GM21723 (cell line): ENCODE results near the gene USB1.

Source experiments
- ATAC-seq: cut with Tn5 transposase; IDR thresholded peaks from one replicate; pipeline ENCODE4 v1.9.1; 2021; ENCODE audit warnings: mild to moderate bottlenecking, moderate library complexity; ENCODE audit not compliant: unreplicated experiment

USB1 gene

GRCh38 chr16:58045096-58045495 lies 43.9 kb downstream of the USB1 start:
- ATAC-seq = no peak

GRCh38 chr16:58046054-58046881 lies 45.1 kb downstream of the USB1 start:
- no peak for ATAC-seq

GRCh38 chr16:58046936-58047335 lies 45.7 kb downstream of the USB1 start:
- ATAC-seq = no peak

- no peak for ATAC-seq
Observed at GRCh38 chr16:58047557-58048348, 46.5 kb downstream of the USB1 start.

GRCh38 chr16:58048494-58049231 lies 47.5 kb downstream of the USB1 start:
- no peak for ATAC-seq

GRCh38 chr16:58049232-58050185 lies 48.3 kb downstream of the USB1 start:
- no peak for ATAC-seq

- no peak for ATAC-seq
Observed at GRCh38 chr16:58051296-58051695, 50.1 kb downstream of the USB1 start.

- no peak for ATAC-seq
Observed at GRCh38 chr16:58051821-58052603, 50.8 kb downstream of the USB1 start.

GRCh38 chr16:58053682-58054005 lies 52.4 kb downstream of the USB1 start:
- no peak for ATAC-seq

GRCh38 chr16:58054289-58054688 lies 53.1 kb downstream of the USB1 start:
- ATAC-seq = no peak

GRCh38 chr16:58056580-58056979 lies 55.4 kb downstream of the USB1 start:
- no peak for ATAC-seq

- ATAC-seq = no peak
Observed at GRCh38 chr16:58057121-58057520, 55.9 kb downstream of the USB1 start.

- no peak for ATAC-seq
Observed at GRCh38 chr16:58057784-58058183, 56.6 kb downstream of the USB1 start.

GRCh38 chr16:58062821-58063220 lies 61.6 kb downstream of the USB1 start:
- ATAC-seq = no peak

GRCh38 chr16:58063377-58064076 lies 62.3 kb downstream of the USB1 start:
- ATAC-seq = no peak

- ATAC-seq = no peak
Observed at GRCh38 chr16:58070585-58070984, 69.4 kb downstream of the USB1 start.
